Central memory CD8-positive, alpha-beta T cell (primary cell): ENCODE results near the gene TFCP2L1.

Experiments
- ATAC-seq: fragments of 150-1000 bp; cut with Tn5 transposase; replicated peaks from 2 replicates; pipeline ENCODE4 v1.10.0; 2022; ENCODE audit warnings: mild to moderate bottlenecking, moderate FRiP score, moderate number of reproducible peaks; ENCODE audit not compliant: poor library complexity, severe bottlenecking; ENCODE audit errors: extremely low read depth
- DNase-seq, 2 donors: peaks; one replicate each; pipeline ENCODE4 v3.0.0; 2021; ENCODE audit warnings: low spot score in 2 of 2
- H3K27ac Mint-ChIP-seq: one replicate; pipeline ENCODE4 v1.8.0; 2022; ENCODE audit warnings: low read depth, mild to moderate bottlenecking, moderate library complexity, mixed read lengths
- H3K27me3 Mint-ChIP-seq: one replicate; pipeline ENCODE4 v1.8.0; 2022; ENCODE audit warnings: mixed read lengths
- H3K36me3 Mint-ChIP-seq: one replicate; pipeline ENCODE4 v1.8.0; 2022; ENCODE audit warnings: mild to moderate bottlenecking, moderate library complexity, mixed read lengths; ENCODE audit not compliant: insufficient read depth
- H3K4me1 Mint-ChIP-seq: one replicate; pipeline ENCODE4 v1.8.0; 2022; ENCODE audit warnings: mixed read lengths
- H3K4me3 Mint-ChIP-seq: one replicate; pipeline ENCODE4 v1.8.0; 2022; ENCODE audit warnings: mild to moderate bottlenecking, moderate library complexity, mixed read lengths
- H3K9me3 Mint-ChIP-seq: one replicate; pipeline ENCODE4 v1.8.0; 2022; ENCODE audit warnings: mixed read lengths

Gene TFCP2L1

DNA sequence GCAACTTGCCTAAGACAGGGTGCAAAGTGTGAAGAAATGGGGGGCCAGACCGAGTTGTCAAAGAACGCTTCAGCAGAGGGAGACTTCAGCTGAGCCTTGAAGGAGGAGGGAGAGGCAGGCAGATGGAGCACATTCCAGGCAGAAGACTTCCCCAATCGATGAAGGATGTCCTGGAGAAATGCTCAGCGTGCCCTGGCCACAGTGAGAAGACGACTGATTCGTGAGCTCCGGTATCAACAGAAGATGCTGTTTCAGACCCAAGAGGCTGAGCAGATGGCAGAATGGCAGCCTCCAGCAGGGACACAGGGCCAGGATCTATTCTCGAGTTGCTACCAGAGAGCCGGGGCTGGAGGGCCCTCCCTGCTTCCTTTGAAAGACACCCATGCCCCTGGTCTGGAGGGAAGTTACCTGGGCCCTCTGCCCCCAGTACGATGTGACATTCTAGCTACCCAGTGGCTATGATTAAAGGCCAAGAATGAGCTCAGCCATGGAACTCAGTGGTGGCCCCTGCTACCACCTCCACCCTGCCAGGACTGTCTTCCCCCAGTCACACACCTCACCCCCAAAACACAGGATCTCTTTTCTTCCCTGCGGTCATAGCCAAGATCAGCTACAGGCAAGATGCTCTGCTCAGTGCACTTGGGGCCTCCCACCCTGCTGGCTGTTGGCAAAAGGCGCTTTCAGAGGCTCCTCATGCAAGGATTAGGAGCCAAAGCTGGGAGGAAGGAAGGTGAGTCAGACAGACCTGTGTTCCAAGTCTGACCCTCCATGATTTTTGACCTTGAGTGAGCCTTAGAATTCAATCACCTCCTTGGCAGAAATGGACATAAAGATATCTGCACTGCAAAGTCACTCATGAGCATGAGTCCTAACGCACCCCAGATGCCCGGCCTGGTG, 84.3 kb downstream of the TFCP2L1 start:
- H3K4me3 Mint-ChIP-seq = no peak overlapping the region

DNA sequence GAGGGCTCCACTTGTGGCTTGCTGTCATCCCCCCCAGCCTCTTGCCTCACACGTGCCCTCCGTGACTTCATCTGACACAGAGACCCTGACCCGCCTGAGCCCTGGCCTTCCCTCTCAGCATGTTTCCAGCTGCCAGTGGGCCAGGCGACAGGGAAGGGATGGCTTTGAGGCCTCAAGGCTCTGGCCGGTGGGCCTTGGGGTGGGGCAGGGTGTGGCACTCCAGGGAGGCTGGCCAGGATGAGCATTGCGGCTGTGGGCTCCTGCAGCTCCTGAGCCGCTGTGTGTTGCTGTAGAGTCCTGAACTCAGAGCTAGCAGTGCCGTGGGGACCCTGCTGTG, 85.0 kb downstream of the TFCP2L1 start:
- no peak overlapping the region for H3K4me3 Mint-ChIP-seq
- H3K9me3 Mint-ChIP-seq = no peaks in the 10 kb centered on the region
- H3K27ac Mint-ChIP-seq = no peak overlapping the region
- ATAC-seq (no peak), DNase-seq (no peak)
- no peaks in the 10 kb centered on the region for H3K36me3 Mint-ChIP-seq
- no peaks in the 10 kb centered on the region for H3K27me3 Mint-ChIP-seq
- H3K4me1 Mint-ChIP-seq = no peaks in the 10 kb centered on the region

More for the DNA sequence above, 84.3 kb downstream of the TFCP2L1 start:
- ATAC-seq (no peak), DNase-seq (no peak)
- H3K27me3 Mint-ChIP-seq = no peaks in the 10 kb centered on the region
- no peak overlapping the region for H3K27ac Mint-ChIP-seq
- no peaks in the 10 kb centered on the region for H3K9me3 Mint-ChIP-seq
- H3K4me1 Mint-ChIP-seq = no peaks in the 10 kb centered on the region
- H3K36me3 Mint-ChIP-seq = no peaks in the 10 kb centered on the region

DNA sequence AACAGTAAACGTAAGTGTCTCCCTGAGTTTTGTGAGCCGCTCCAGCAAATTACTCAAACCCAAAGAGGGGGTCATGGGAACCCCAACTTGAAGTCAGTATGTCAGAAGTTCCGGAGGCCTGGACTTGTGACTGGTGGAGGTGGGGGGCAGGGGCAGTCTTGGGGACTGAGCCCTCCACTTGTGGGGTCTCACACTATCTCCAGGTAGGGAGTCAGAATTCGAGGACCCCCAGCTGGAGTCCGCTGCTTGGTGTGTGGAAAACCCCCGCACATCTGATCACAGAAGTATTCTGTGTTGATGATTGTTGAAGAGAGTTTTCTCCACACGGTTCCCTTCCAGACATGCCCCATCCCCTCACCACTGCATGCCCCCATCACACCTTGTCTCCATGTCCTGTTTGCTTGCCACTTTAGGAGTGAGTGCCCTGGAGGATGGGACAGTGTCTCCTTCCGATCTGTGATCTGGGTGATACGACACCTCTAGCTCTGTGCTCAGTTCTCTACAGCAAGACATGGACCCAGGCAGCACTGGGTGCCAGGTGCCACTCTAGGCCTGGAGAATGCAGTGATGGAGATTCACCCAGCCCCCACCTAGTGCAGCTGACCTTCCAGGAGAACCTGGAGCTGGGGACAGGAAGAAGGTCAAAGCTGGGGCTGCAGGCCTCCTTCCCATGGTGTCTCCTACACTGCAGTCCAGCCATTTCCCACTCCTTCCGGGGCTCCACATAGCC, 85.6 kb downstream of the TFCP2L1 start:
- Mint-ChIP-seq H3K9me3 (no peaks in the 10 kb centered on the region), H3K36me3 (no peaks in the 10 kb centered on the region), H3K27me3 (no peaks in the 10 kb centered on the region), H3K4me3 (no peak overlapping the region), H3K27ac (no peak overlapping the region), H3K4me1 (no peaks in the 10 kb centered on the region)
- ATAC-seq (no peak), DNase-seq (no peak)

DNA sequence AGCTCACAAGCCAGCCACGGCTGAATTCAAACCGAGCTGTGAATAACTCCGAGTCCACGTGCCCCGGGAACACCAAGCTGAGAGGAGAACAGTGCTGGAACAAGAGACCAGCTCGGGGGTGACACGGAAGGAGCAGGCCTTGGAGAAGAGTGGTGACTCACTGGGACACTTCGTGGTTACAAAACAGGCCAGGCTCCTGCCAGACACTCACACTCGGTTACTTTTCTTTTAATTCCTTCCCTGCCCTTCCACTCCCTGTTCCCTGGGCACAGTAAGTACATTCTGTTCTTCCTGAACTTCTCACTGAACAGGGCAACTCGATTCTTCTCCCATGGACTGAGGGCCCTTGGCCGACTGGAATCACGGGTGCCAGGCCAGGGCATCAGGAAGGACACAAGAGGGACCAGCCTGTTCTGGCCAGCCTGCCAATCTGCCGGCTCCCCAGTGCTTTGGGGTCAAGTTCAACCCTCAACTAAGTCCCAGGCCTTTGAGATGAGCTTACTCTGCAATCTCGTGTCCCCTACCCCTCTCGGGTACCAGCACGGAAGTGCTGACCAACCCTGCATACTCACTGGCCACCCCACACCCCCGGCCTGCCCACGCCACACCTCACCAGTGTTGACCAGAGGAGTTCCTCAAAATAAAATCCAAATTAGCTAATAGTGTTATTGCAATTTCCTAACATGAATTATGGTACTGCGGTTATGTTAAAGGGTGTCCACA, 87.5 kb downstream of the TFCP2L1 start:
- no peaks in the 10 kb centered on the region for H3K27me3 Mint-ChIP-seq
- ATAC-seq = no peak
- no peak overlapping the region for H3K27ac Mint-ChIP-seq
- H3K4me1 Mint-ChIP-seq = no peaks in the 10 kb centered on the region
- H3K9me3 Mint-ChIP-seq = no peaks in the 10 kb centered on the region
- no peak for DNase-seq
- H3K4me3 Mint-ChIP-seq = no peak overlapping the region
- H3K36me3 Mint-ChIP-seq = no peaks in the 10 kb centered on the region

DNA sequence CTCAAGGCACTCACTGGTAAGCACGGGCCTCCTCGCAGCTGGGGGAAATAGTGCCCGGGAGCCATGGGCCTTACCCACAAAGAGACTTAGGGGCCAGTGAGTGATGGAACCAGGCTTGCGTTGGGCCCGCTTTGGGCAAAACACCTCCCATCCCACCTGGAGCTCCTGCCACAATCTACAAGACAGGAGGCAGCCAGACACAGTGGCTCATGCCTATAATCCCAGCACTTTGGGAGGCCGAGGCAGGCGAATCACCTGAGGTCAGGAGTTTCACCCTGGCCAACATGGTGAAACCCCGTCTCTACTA, 88.2 kb downstream of the TFCP2L1 start:
- DNase-seq = no peak
- H3K36me3 Mint-ChIP-seq = no peaks in the 10 kb centered on the region
- no peak overlapping the region for H3K4me3 Mint-ChIP-seq
- no peak for ATAC-seq
- no peaks in the 10 kb centered on the region for H3K27me3 Mint-ChIP-seq
- no peaks in the 10 kb centered on the region for H3K4me1 Mint-ChIP-seq
- no peaks in the 10 kb centered on the region for H3K9me3 Mint-ChIP-seq
- H3K27ac Mint-ChIP-seq = no peak overlapping the region

DNA sequence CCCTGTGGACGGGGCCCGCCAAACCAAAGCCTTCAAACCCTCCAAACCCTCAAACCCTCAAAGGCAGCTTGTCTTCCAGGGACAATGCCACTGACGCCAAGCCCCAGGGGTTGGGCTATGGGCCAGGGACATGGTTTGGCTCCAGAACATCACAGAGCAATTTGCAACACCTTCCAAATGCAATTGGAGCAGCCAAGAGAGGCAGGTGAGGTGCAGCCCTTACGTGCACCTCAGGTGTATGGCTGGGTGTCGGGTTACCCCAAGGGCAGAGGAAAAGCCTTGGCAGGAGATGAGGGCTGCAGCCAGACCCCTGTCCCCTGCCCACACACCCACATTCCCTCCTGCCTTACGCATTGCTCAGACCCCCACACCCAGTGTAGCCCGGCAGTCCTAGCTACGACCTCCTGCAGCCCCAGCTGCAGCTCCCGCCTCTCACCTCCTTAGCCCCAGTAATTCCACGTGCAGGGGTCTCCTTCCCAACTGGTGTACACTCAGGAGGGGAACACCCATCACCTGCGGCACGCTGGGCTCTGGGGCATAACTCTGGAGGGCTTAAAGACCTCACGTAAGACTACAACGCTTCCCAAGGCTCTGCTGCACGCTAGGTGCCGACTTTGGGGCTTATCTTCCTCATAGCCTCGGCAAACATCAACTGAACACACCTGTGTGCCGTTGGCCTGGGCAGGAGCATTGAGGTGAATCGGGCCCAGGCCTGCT, 88.7 kb downstream of the TFCP2L1 start:
- H3K4me3 Mint-ChIP-seq = no peak overlapping the region
- H3K36me3 Mint-ChIP-seq = no peaks in the 10 kb centered on the region
- no peaks in the 10 kb centered on the region for H3K4me1 Mint-ChIP-seq
- no peaks in the 10 kb centered on the region for H3K9me3 Mint-ChIP-seq
- no peak for ATAC-seq
- no peak for DNase-seq
- H3K27me3 Mint-ChIP-seq = no peaks in the 10 kb centered on the region
- no peak overlapping the region for H3K27ac Mint-ChIP-seq

DNA sequence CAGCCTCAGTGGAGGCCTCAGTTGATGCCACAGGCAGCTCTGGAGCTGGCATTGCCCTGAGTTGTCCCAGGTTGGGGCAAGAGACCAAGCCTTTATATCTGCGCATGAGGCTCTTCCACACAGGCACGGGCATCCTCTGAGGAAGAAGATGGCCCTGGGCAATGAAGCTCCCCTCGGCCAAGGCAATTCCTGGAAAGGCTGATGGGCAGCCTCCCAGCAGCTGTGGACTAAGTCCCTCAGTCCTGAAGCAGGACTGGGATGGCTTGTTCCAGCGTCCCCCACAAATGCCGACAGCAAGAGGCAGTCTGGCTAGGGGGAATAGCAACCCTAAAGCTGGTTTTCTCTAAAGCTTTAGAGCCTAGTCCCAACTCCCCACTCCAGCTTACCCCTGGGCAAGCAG, 90.0 kb downstream of the TFCP2L1 start:
- ATAC-seq (no peak), DNase-seq (no peak)
- no peaks in the 10 kb centered on the region for H3K27me3 Mint-ChIP-seq
- H3K36me3 Mint-ChIP-seq = no peaks in the 10 kb centered on the region
- no peak overlapping the region for H3K27ac Mint-ChIP-seq
- no peak overlapping the region for H3K4me3 Mint-ChIP-seq
- H3K9me3 Mint-ChIP-seq = no peaks in the 10 kb centered on the region
- H3K4me1 Mint-ChIP-seq = no peaks in the 10 kb centered on the region

DNA sequence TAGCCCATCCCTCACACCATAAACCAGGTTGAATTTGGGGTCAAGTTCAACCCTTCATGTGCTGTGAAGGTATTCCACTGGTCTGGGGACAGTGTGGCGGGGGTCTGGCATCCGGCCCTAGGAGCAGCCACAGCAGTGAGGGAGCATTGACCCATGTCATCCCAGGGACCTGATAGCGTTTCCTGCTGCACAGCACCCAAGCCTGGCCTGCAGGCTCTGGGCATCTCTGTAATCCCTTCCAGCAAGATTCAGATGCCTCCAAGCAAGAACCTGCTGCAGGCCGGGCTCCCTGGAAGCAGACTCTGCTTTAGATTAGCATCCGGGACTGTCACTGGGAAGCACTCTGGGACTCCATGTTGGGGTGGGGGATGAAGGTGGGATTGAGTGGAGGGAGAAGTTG, 90.4 kb downstream of the TFCP2L1 start:
- Mint-ChIP-seq H3K36me3 (no peaks in the 10 kb centered on the region), H3K27ac (no peak overlapping the region), H3K4me3 (no peak overlapping the region), H3K4me1 (no peaks in the 10 kb centered on the region), H3K27me3 (no peaks in the 10 kb centered on the region), H3K9me3 (no peaks in the 10 kb centered on the region)
- no peak for ATAC-seq
- no peak for DNase-seq

DNA sequence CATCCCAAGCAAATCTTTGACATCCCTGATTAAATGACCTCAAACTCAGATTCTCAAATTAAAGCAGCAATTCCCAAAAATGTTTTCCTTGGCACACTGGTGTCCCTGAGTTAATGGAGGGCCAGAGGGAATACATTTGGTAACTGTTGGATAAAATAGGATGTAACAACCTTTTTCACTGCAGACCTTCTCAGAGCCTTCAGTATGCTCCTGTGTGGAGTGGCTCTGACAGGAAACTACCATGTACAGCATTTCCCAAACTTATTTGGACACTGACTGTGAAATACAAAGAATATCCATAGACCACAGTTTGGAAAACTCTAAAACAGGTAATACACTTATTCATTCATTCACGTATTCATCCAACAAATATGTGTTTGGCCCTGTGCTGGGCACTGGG, 91.8 kb downstream of the TFCP2L1 start:
- DNase-seq (no peak), ATAC-seq (no peak)
- H3K4me1 Mint-ChIP-seq = no peaks in the 10 kb centered on the region
- no peak overlapping the region for H3K4me3 Mint-ChIP-seq
- no peaks in the 10 kb centered on the region for H3K9me3 Mint-ChIP-seq
- no peaks in the 10 kb centered on the region for H3K36me3 Mint-ChIP-seq
- H3K27ac Mint-ChIP-seq = no peak overlapping the region
- H3K27me3 Mint-ChIP-seq = no peaks in the 10 kb centered on the region

DNA sequence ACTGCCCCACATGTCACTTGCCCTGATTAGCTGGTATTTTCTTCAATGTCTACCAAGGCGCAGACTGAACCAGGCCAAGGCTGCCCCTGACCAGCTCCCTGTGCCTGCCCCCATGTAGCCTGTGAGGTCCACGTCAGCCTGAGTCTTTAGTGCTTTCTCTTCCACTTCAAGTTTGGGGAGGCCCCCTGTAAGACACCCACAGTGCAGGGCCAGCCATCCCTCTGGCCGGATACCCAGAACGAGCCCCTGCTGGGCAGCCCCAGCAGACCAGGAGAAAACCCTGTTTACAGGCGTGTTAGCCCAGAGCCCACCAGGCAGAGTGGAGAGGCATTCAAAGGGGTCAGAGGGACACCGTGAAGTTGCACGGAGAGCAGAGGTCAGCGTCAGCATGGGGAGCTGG, 92.4 kb downstream of the TFCP2L1 start:
- DNase-seq = no peak
- H3K4me1 Mint-ChIP-seq = no peaks in the 10 kb centered on the region
- no peaks in the 10 kb centered on the region for H3K36me3 Mint-ChIP-seq
- no peak overlapping the region for H3K27ac Mint-ChIP-seq
- H3K4me3 Mint-ChIP-seq = no peak overlapping the region
- H3K9me3 Mint-ChIP-seq = no peaks in the 10 kb centered on the region
- ATAC-seq = no peak
- H3K27me3 Mint-ChIP-seq = no peaks in the 10 kb centered on the region

DNA sequence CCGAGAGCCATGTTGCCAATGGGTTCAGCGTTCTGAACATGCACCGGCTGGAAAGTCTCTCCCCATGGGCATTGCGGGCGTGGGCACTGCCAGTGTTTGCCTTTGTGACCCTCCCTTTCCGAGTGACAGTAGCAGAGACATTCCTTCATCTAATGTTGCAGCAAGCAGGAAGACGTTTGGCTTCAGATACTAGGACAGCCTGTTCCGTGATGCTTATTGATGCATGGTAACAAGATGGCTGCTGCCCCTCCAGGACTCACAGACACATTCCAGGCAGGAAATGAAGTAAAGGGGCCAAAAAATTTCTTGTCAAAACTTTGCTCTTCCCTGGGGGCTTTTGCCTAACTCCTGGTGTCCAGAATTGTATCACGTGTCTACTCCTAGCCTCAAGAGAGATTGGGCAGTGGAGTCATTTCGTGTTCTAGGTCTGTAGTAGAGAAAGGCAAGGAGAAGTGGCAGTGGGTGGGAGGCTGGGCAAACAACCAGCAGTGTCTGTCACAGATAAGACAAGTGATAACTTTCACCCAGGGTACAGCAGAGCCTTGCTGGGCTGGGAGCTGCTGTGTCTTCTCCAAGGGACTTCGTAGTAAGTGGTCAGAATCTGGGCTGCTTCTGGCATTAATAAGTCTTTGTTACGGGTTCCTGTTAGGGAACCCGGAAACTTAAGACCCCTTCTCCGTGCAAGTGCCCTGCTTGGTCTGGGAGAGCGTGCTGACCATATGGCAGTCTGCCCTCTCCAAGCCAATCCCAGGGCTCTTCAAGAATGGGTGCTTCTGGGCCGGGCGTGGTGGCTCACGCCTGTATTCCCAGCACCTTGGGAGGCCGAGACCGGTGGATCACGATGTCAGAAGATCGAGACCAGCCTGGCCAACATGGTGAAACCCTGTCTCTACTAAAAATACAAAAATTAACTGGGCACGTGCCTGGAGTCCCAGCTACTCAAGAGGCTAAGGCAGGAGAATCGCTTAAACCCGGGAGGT, 93.5 kb downstream of the TFCP2L1 start:
- H3K27me3 Mint-ChIP-seq = no peaks in the 10 kb centered on the region
- no peak overlapping the region for H3K4me3 Mint-ChIP-seq
- H3K36me3 Mint-ChIP-seq = no peaks in the 10 kb centered on the region
- H3K9me3 Mint-ChIP-seq = no peaks in the 10 kb centered on the region
- H3K4me1 Mint-ChIP-seq = no peaks in the 10 kb centered on the region
- ATAC-seq (no peak), DNase-seq (no peak)
- no peak overlapping the region for H3K27ac Mint-ChIP-seq
